CD4-positive, alpha-beta T cell treated with Interleukin-15 for 1 hour (primary cell): ENCODE results near the gene ATP2B2.
"Not testable (repeated sequence)": the region's sequence is repeated elsewhere in the genome, so short reads cannot be mapped to it uniquely, and the experiment has no call there.

Experiments used
- DNase-seq: peaks from one replicate; pipeline ENCODE4 v3.0.0-alpha.2; 2020

ATP2B2 gene

GRCh38 chr3:10396931-10397330 lies 108.5 kb downstream of the ATP2B2 start:
- DNase-seq = no peak

DNA sequence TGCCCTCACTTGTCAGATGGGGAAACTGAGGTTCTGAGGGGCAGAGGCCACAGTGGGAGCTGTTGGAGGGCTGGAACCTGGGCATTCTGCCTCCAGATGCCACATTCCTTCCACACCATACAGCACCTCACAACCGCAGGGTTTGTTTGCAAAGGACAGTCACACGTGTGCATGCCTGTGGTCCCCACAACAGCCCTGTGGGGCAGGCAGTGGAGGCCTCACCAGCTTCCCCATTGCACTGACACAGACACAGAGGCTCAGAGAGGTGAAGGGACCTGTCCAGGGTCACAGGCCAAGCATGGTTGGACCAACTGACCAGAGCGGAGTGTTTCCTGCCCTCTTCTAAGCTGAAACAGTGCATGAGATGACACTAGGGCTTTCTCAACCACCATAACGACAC lies 109.3 kb downstream of the ATP2B2 start:
- no peak for DNase-seq

DNA sequence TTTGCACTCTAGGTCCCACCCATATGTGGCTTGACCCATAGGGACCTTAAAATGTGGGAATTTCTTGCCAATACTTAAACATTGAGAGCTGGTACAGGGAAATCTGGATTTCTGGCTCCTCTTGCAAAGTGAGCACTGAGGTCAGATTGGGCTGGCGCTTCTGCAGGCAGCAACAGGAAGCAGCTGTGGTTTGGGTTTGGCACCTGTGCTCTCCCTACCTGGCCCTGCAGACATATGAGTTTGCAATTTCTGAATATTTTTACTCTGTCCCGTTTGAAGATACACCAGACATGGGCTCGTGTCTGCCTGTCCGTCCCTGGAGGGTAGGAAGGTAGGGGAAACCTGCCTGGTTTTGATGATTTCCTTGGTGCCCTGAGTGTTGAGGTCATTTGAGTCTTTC lies 109.7 kb downstream of the ATP2B2 start:
- DNase-seq = no peak

DNA sequence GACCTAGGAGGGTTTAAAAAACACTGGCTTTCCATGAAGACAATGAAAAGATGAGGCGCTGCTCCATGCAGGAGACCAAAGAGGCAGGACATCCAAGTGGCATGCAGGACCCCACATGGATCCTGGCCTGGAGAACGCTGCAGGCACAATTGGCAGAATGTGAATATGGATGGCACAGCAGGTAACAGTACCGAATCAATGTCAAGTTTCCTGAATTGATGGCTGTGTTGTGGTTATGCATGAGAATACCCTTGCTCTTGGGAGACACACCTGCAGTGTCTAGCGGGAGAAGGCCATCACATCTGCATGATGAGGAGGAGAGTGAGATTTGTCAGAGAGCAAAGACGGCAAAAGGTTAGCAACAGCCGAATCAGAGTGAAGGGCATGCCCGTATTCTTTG lies 110.2 kb downstream of the ATP2B2 start:
- DNase-seq = no peak

- no peak for DNase-seq
These were observed 110.8 kb downstream of the ATP2B2 start for GRCh38 chr3:10394491-10395025.

- no peak for DNase-seq
These were observed 111.9 kb downstream of the ATP2B2 start for GRCh38 chr3:10393514-10393913.

DNA sequence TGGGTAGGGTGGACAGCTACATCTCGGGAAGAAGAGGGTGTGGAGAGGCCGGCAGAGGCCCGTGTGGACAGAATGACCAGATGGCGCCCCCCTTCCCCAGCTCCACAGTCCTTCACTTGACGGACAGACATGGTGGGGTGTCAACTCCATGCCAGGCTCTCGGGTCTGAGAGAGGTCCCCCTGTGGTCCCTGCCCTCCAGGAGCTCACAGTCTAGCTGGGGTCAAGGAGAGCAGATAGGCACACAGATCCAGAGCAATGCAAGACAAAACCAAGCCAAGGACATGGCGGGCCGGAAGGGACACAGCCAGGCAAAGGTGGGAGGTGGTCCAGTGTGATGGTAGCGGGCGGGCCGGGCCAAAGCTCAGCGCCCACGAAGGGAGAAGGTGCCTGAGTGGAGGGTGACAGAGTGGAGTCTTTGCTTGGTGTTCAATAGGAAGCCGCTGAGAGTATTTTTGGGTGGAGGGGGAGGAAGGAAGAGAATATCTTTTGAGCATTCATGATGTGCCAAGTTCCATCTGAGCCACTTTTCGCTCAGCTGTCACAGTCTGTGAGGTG lies 112.4 kb downstream of the ATP2B2 start:
- DNase-seq = no peak

DNA sequence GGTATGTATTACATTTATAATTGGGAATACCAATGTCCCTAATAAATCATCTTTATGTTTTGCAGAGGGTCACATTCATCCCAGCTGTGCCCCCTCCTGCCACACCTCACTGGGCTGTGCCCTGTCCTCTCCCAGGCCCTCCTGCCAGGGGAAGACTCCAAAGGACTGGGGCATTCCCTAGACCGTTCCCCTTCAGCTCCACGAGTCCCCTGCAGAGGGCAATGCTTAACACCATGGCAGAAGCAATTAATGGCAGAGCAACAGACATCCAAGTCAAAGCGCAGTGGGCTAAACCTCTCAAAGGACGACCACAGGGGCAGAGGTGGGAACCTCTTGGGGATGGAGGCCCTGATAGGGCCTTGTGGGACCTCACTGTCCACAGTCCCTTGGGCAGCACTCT lies 113.1 kb downstream of the ATP2B2 start:
- no peak for DNase-seq

GRCh38 chr3:10391391-10391790 lies 114.0 kb downstream of the ATP2B2 start:
- no peak for DNase-seq

DNA sequence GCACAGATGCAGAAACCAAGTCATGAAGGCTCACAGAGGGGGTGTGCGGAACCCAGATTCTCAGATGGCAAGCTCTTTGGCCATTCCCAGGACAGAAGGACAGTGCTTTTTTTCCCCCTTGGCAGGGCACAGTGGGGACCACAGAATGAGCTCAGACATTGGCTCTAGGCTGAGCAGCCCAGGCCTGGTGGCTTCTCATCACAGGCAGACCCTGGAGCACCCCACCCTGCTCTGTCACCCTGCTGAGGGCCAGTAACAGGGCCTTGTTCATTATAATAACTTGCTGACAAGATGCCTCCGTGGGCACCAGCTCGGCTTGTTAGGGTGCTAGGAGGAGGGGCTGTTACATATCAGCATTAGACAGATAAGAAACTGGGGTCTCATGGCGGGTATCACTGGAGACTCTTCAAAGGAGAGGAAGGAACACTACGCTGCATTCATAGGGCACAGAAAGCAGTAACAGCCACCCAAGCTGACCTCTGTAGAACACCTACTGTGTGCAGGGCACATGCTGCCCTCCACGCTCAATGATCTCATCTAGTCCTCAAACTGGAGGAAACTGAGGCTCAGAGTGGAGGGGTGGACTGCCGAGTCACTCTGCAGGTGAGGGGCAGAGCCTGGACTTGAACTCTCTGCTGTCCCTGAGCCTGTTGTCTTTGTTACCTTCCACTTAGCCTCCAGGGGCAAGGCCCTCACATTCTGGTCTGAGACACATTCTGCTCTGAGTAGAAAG lies 114.6 kb downstream of the ATP2B2 start:
- DNase-seq = no peak

GRCh38 chr3:10389995-10390394 lies 115.4 kb downstream of the ATP2B2 start:
- DNase-seq = peak; percentile 50

DNA sequence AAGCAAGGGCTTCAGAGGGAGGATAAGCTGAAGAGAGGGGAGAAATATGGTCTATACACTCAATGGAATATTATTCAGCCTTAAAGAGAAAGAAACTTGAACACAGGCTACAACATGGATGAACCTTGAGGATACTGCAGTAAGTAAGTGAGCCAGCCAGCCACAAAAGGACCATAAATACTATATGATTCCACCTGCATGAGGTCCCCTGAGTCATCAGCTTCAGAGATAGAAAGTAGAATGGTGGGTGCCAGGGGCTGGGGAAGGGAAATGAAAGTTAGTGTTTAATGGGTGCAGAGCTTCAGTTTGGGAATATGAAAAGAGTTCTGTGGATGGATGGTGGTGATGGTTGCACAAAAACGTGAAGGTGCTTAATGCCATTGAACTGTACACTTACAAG lies 116.0 kb downstream of the ATP2B2 start:
- no peak for DNase-seq

GRCh38 chr3:10387881-10388609 lies 117.3 kb downstream of the ATP2B2 start:
- no peak for DNase-seq

- DNase-seq = no peak
These were observed 119.3 kb downstream of the ATP2B2 start for GRCh38 chr3:10386121-10386520.

GRCh38 chr3:10384541-10385360 lies 120.6 kb downstream of the ATP2B2 start:
- no peak for DNase-seq

DNA sequence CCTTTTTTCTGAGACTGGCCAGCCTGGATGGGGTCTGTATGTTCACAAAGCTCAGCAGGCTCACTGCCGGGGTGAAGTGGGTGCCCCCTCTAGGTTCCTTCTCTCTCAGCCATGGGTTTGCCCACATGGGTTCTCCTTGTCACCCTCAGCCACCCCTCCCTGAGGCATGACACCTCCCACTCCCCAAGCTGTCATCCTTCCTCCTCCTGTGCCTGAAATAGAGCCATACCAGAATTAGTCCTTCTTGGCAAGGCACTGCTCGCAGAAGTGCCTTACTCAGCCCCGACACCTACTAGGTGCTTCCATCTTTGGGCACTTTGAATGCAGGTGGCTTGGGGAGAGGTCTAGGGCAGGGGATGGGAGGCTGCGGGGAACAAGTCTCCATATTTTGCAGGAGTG lies 121.5 kb downstream of the ATP2B2 start:
- DNase-seq = no peak

- DNase-seq = no peak
These were observed 122.2 kb downstream of the ATP2B2 start for GRCh38 chr3:10382892-10383849.

GRCh38 chr3:10382445-10382844 lies 122.9 kb downstream of the ATP2B2 start:
- DNase-seq = not testable (repeated sequence)

GRCh38 chr3:10381336-10381735 lies 124.0 kb downstream of the ATP2B2 start:
- no peak for DNase-seq

- no peak for DNase-seq
These were observed 124.5 kb downstream of the ATP2B2 start for GRCh38 chr3:10380906-10381305.

- no peak for DNase-seq
These were observed 125.4 kb downstream of the ATP2B2 start for GRCh38 chr3:10379961-10380360.

DNA sequence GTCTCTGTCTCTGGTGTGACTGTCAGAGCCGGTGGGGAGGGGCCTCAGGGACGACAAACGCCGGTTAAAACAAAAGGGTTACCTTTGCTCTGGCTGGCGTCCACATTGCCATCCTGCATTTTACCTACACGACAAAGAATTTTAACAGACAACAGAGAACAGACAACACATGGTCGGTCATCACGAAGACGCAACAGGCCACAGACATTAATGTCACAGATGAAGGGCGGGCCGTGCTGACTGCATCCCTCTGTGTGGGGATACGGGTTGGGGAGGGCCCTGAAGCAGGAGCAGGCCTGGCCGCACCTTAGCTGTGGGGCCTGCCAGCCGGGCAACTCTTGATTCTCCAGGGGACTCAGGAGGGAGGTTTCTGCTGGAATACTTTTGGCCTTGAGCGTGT lies 126.2 kb downstream of the ATP2B2 start:
- DNase-seq = no peak
